WERI-Rb-1 (cell line): ENCODE results near the gene RSPO4.

Experiments used
- DNase-seq: peaks from one replicate; pipeline ENCODE4 v3.0.0-alpha.2; 2020
- H3K27ac ChIP-seq: fragments of 250-450 bp; sonication (Bioruptor Pico); 2 replicates; pipeline ENCODE4 v1.5.1; 2020; ENCODE audit warnings: mild to moderate bottlenecking, moderate library complexity
- H3K27me3 ChIP-seq: fragments of 250-450 bp; sonication (Bioruptor Pico); 2 replicates; pipeline ENCODE4 v1.5.1; 2021; ENCODE audit warnings: mild to moderate bottlenecking, low read depth, moderate library complexity; ENCODE audit not compliant: insufficient read depth, severe bottlenecking
- H3K36me3 ChIP-seq: fragments of 250-450 bp; sonication (Bioruptor Pico); 2 replicates; pipeline ENCODE4 v1.5.1; 2020; ENCODE audit warnings: mild to moderate bottlenecking, moderate library complexity
- H3K4me3 ChIP-seq: 2 replicates; pipeline ENCODE4 v1.5.1; 2011; ENCODE audit warnings: low read depth, mild to moderate bottlenecking, control low read depth, low read length
- H3K9me3 ChIP-seq: fragments of 250-450 bp; sonication (Bioruptor Pico); 2 replicates; pipeline ENCODE4 v1.5.1; 2021; ENCODE audit warnings: mild to moderate bottlenecking, moderate library complexity; ENCODE audit not compliant: severe bottlenecking
- CTCF ChIP-seq: IDR thresholded peaks from 2 replicates; pipeline ENCODE4 v1.5.1; 2011; ENCODE audit warnings: low read depth, mild to moderate bottlenecking, control low read depth, inconsistent platforms, low read length

Gene RSPO4

DNA sequence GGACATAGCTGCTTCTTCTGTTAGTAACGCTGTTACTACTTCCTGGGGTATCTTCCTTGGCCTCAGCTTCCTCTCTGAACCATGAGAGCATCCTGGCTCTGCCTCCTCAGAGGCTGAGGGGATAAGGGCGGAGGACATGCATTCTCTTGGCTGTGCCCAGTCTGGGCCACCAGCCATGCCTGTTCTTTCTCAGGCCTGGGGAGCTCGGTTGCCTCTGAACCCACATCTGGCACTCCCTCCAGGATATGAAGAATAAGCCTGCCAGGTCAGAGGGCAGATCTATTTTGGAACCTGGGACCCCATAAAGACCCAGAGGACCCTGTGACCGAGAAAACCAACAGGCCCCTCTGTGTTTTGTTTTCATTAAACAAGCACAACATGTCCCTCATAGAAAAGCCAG is 79.3 kb downstream of the RSPO4 start:
- no peak for TF ChIP-seq CTCF
- Histone ChIP-seq H3K27me3 (no peaks in the 10 kb centered on the region), H3K4me3 (no peak overlapping the region), H3K27ac (no peak overlapping the region), H3K36me3 (no peaks in the 10 kb centered on the region), H3K9me3 (no peaks in the 10 kb centered on the region)
- no peak for DNase-seq

DNA sequence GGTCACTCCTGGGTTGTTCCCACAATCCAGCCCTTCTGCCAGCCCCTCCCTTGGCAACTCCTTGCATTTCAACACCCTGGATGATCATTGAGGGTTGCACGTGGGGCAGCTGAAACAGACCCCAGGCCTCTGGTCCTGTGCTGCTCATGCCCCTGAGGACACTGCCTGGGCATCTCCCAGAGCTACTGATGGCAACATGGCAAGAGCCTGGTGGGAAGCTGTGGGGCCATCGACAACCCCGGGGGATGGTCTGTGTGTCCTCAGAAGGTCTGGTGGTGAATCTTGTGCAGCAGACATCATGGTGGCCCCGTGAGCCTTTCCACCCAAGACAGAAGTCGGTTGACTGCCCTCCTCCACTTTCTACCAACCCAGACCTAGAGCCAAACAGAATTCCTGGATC is 81.0 kb downstream of the RSPO4 start:
- H3K4me3 ChIP-seq, result no peak overlapping the region
- TF ChIP-seq CTCF, result no peak
- no peak overlapping the region for H3K27ac ChIP-seq
- H3K36me3 ChIP-seq, result no peaks in the 10 kb centered on the region
- no peaks in the 10 kb centered on the region for H3K9me3 ChIP-seq
- H3K27me3 ChIP-seq, result no peaks in the 10 kb centered on the region
- DNase-seq, result no peak

DNA sequence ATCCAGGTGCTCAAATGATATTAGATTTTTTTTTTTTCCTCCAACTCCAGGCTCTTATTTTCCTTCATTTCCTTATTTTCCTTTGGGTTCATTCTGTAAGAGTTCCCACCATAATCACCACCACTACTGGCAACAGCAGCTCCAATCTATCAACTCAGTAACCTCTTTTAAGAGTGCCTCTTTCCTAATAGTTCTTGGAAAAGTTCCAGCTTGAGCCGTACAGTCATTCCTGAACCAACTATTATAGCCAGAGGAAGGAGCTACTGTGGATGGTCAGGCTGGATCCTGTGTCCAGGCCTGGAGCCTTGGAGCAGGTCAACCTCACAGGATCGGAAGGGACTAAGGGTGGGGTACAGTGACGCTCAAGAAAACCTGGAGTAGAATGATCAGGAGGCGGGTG is 81.8 kb downstream of the RSPO4 start:
- no peak for TF ChIP-seq CTCF
- H3K36me3 ChIP-seq, result no peaks in the 10 kb centered on the region
- no peak overlapping the region for H3K27ac ChIP-seq
- no peaks in the 10 kb centered on the region for H3K9me3 ChIP-seq
- no peak overlapping the region for H3K4me3 ChIP-seq
- no peaks in the 10 kb centered on the region for H3K27me3 ChIP-seq
- no peak for DNase-seq

DNA sequence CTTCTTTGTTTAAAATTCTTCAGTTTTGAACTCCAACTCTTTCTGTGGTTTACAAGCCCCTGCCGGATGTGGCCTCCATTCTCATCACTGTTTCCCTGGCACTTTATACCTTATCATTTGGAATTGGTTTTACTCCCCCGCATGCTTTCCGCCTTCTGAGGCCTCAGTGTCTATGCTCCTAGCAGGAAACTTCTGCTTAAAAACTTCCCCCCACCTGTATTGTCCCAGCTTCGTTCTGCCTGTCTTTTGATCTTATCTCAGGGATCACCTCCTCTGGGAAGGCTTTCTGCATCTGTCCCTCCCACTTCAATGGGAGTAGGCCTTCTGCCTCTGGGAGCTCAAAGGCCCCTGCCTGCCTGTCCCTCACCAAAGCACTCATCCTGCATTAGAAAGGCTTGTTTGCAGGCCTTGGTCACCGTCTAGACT is 82.6 kb downstream of the RSPO4 start:
- Histone ChIP-seq H3K9me3 (no peaks in the 10 kb centered on the region), H3K27me3 (no peaks in the 10 kb centered on the region), H3K27ac (no peak overlapping the region), H3K36me3 (no peaks in the 10 kb centered on the region), H3K4me3 (no peak overlapping the region)
- no peak for TF ChIP-seq CTCF
- DNase-seq, result no peak

DNA sequence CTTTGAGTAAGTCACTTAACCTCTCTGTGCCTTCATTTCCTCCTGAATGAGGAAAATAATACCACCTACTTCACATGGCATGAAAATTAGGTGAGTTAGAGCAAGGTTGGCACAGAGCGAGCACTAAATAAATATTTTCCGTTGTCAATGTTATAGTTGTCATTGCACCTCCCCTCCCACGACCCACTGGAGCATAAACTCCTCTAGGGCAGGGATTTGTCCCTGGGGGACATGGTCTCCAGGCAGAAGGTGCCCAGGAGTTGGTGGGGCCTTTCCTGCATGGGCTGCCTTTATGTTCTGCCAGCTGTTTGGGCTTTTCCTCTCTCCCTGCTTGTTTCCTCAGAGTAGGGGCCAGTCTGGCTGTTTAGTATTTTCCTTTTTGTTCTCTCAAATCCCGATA is 84.7 kb downstream of the RSPO4 start:
- Histone ChIP-seq H3K36me3 (no peaks in the 10 kb centered on the region), H3K27ac (no peak overlapping the region), H3K4me3 (no peak overlapping the region), H3K9me3 (no peaks in the 10 kb centered on the region), H3K27me3 (no peaks in the 10 kb centered on the region)
- TF ChIP-seq CTCF, result no peak
- no peak for DNase-seq

DNA sequence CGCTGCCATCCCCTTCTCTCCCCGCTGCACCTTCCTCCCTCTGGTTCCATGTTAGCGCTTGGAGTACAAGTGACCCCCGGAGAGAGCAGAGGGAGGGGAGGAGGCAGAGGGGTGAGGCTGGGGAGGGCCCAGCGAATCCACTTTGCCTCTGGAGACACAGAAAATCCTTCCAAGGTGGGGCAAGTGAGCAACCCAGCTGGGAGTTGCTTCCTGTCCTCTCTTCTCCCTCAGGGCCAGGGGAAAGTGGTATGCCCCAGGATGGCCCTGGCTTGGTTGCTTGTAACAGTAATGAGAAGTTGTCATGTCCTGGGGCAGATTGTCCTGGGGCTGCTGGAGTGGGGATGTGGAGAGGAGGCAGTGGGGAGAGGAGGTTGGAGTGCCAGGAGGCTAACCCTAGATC is 85.3 kb downstream of the RSPO4 start:
- Histone ChIP-seq H3K9me3 (no peaks in the 10 kb centered on the region), H3K27me3 (no peaks in the 10 kb centered on the region), H3K4me3 (no peak overlapping the region), H3K36me3 (no peaks in the 10 kb centered on the region), H3K27ac (no peak overlapping the region)
- DNase-seq, result no peak
- no peak for TF ChIP-seq CTCF
